Measurements from ENCODE around the gene ACAA2. TPM values are rescaled to one million over a fixed set of nuclear protein-coding genes. Genes with fewer than 3 reads are reported as not detected.
"Not testable (repeated sequence)": the region's sequence is repeated elsewhere in the genome, so short reads cannot be mapped to it uniquely, and the experiment has no call there.

Gene ACAA2
- total RNA-seq, 1 donor from 2014 or later, result 50.6 TPM

GRCh38 chr18:49788327-49788898 is 24.9 kb downstream of the ACAA2 start:
- no peak for DNase-seq (ENCODE audit: extremely low spot score in 2 of 2)
- Histone ChIP-seq H3K9me3 (no peaks in the 10 kb centered on the region), H3K36me3 (peaks cover 0 to 24% of the 10 kb centered on the region in 2 donors), H3K4me1 (no peaks in the 10 kb centered on the region), H3K27ac (peak overlapping the region; percentile 12), H3K27me3 (no peaks in the 10 kb centered on the region), H3K4me3 (no peak overlapping the region)
- TF ChIP-seq POLR2AphosphoS5 (IDR thresholded peaks at IDR 0.05; ENCODE audit: insufficient read depth in 1 of 2, low read depth in 1 of 2) (no peak), POLR2A (IDR thresholded peaks at IDR 0.05) (no peak), CTCF (IDR thresholded peaks at IDR 0.05) (no peak)
- intact Hi-C loops (cut with DNase I), result no loop called here

GRCh38 chr18:49786019-49786720 is 27.2 kb downstream of the ACAA2 start:
- TF ChIP-seq CTCF (IDR thresholded peaks at IDR 0.05), result no peak
- TF ChIP-seq POLR2A (IDR thresholded peaks at IDR 0.05), result no peak
- no peak for TF ChIP-seq POLR2AphosphoS5 (IDR thresholded peaks at IDR 0.05; ENCODE audit: insufficient read depth in 1 of 2, low read depth in 1 of 2)
- H3K27me3 ChIP-seq, result no peaks in the 10 kb centered on the region
- H3K4me3 ChIP-seq, result no peak overlapping the region
- H3K9me3 ChIP-seq, result no peaks in the 10 kb centered on the region
- peaks cover 0 to 36% of the 10 kb centered on the region in 2 donors for H3K36me3 ChIP-seq
- intact Hi-C loops (cut with DNase I), result no loop called here
- no peak overlapping the region for H3K27ac ChIP-seq
- DNase-seq (ENCODE audit: extremely low spot score in 2 of 2), result no peak
- H3K4me1 ChIP-seq, result no peaks in the 10 kb centered on the region

GRCh38 chr18:49784427-49785185 is 28.7 kb downstream of the ACAA2 start:
- Histone ChIP-seq H3K27ac (no peak overlapping the region), H3K27me3 (no peaks in the 10 kb centered on the region), H3K4me3 (no peak overlapping the region), H3K4me1 (no peaks in the 10 kb centered on the region), H3K9me3 (no peaks in the 10 kb centered on the region), H3K36me3 (peaks cover 0 to 35% of the 10 kb centered on the region in 2 donors)
- no peak for DNase-seq (ENCODE audit: extremely low spot score in 2 of 2)
- no peak for TF ChIP-seq POLR2AphosphoS5 (IDR thresholded peaks at IDR 0.05; ENCODE audit: insufficient read depth in 1 of 2, low read depth in 1 of 2)
- intact Hi-C loops (cut with DNase I), result no loop called here

- H3K4me1 ChIP-seq; DNase-seq (ENCODE audit: extremely low spot score in 2 of 2); H3K27me3 ChIP-seq; H3K9me3 ChIP-seq; intact Hi-C loops (cut with DNase I); H3K4me3 ChIP-seq; H3K27ac ChIP-seq: not testable (repeated sequence)
- peaks cover 0 to 35% of the 10 kb centered on the region in 2 donors for H3K36me3 ChIP-seq
Measured at GRCh38 chr18:49783631-49784030, 29.7 kb downstream of the ACAA2 start.

GRCh38 chr18:49778826-49779465 is 34.4 kb downstream of the ACAA2 start:
- DNase-seq (ENCODE audit: extremely low spot score in 2 of 2), result no peak
- H3K4me1 ChIP-seq, result no peaks in the 10 kb centered on the region
- TF ChIP-seq CTCF (IDR thresholded peaks at IDR 0.05) (no peak), POLR2AphosphoS5 (IDR thresholded peaks at IDR 0.05; ENCODE audit: insufficient read depth in 1 of 2, low read depth in 1 of 2) (no peak), POLR2A (IDR thresholded peaks at IDR 0.05) (no peak)
- intact Hi-C loops (cut with DNase I), result no loop called here
- no peaks in the 10 kb centered on the region for H3K27me3 ChIP-seq
- no peaks in the 10 kb centered on the region for H3K9me3 ChIP-seq
- no peak overlapping the region for H3K27ac ChIP-seq
- H3K36me3 ChIP-seq, result peaks cover 0 to 27% of the 10 kb centered on the region in 2 donors
- no peak overlapping the region for H3K4me3 ChIP-seq
